Measurements from ENCODE around the gene KCNAB1. TPM values are rescaled to one million over a fixed set of nuclear protein-coding genes. Genes with fewer than 3 reads are reported as not detected.

Gene KCNAB1
- total RNA-seq, 1 experiment from 2014 or later = 1.0 TPM

GRCh38 chr3:156483961-156484787, 363.8 kb downstream of the KCNAB1 start (continued):
- TF ChIP-seq RORB (CRISPR knock-in tag; IDR thresholded peaks at IDR 0.05) (no peak), MLX (CRISPR knock-in tag; IDR thresholded peaks at IDR 0.05) (no peak), CTCF (IDR thresholded peaks at IDR 0.05) (no peak), ZNF317 (CRISPR knock-in tag; IDR thresholded peaks at IDR 0.05; ENCODE audit: borderline replicate concordance, low read depth) (no peak), HMGXB4 (CRISPR knock-in tag; IDR thresholded peaks at IDR 0.05) (no peak), OVOL2 (CRISPR knock-in tag; IDR thresholded peaks at IDR 0.05; ENCODE audit: borderline replicate concordance) (no peak), GABPB1 (CRISPR knock-in tag; IDR thresholded peaks at IDR 0.05) (no peak)

GRCh38 chr3:156488767-156489166, 368.4 kb downstream of the KCNAB1 start:
- ChIA-PET POLR2A (no interaction called here), CTCF (interaction anchor here (1.9 kb wide), 1 partner anchor 13 kb away, joined by 6 read pairs; no protein-coding TSS in a partner anchor)
- Mint-ChIP-seq H3K4me3 (no peak overlapping the region), H3K27ac (no peak overlapping the region), H3K4me1 (peaks cover 4% of the 10 kb centered on the region; the same call in 1 of the 2 replicates), H3K27me3 (ENCODE audit: low read depth) (no peaks in the 10 kb centered on the region), H3K9me3 (no peaks in the 10 kb centered on the region), H3K36me3 (no peaks in the 10 kb centered on the region)
- no peak for DNase-seq (ENCODE audit: low spot score)
- no peak for ATAC-seq
- TF ChIP-seq CREM (CRISPR knock-in tag; IDR thresholded peaks at IDR 0.05) = no peak
- no peak for TF ChIP-seq PRDM15 (CRISPR knock-in tag; IDR thresholded peaks at IDR 0.05)
- no peak for TF ChIP-seq ESRRA (CRISPR knock-in tag; IDR thresholded peaks at IDR 0.05; ENCODE audit: borderline replicate concordance)
- no peak for TF ChIP-seq RORB (CRISPR knock-in tag; IDR thresholded peaks at IDR 0.05)
- TF ChIP-seq CDX4 (CRISPR knock-in tag; IDR thresholded peaks at IDR 0.05; ENCODE audit: borderline replicate concordance) = no peak
- TF ChIP-seq USF2 (CRISPR knock-in tag; IDR thresholded peaks at IDR 0.05) = no peak
- TF ChIP-seq ZMAT4 (CRISPR knock-in tag; IDR thresholded peaks at IDR 0.05) = no peak
- TF ChIP-seq ATF1 (CRISPR knock-in tag; IDR thresholded peaks at IDR 0.05) = no peak
- no peak for TF ChIP-seq FOXP1 (CRISPR knock-in tag; IDR thresholded peaks at IDR 0.05; ENCODE audit: borderline replicate concordance)
- no peak for TF ChIP-seq HMGXB4 (CRISPR knock-in tag; IDR thresholded peaks at IDR 0.05)
- no peak for TF ChIP-seq ZNF423 (CRISPR knock-in tag; IDR thresholded peaks at IDR 0.05)
- no peak for TF ChIP-seq CTCF (IDR thresholded peaks at IDR 0.05)
- TF ChIP-seq TP53 (CRISPR knock-in tag; IDR thresholded peaks at IDR 0.05) = no peak
- no peak for TF ChIP-seq NR3C1 (CRISPR knock-in tag; conservative IDR thresholded peaks at IDR 0.05; ENCODE audit: low read depth)
- TF ChIP-seq ETV6 (CRISPR knock-in tag; IDR thresholded peaks at IDR 0.05) = no peak
- no peak for TF ChIP-seq NR2C2 (CRISPR knock-in tag; IDR thresholded peaks at IDR 0.05)

Measured in WTC11 (cell line).